ENCODE measurements around the gene IFITM10.

GRCh38 chr11:1727096-1727690 is 23.2 kb downstream of the IFITM10 start:
- TF ChIP-seq, protein P1, sequence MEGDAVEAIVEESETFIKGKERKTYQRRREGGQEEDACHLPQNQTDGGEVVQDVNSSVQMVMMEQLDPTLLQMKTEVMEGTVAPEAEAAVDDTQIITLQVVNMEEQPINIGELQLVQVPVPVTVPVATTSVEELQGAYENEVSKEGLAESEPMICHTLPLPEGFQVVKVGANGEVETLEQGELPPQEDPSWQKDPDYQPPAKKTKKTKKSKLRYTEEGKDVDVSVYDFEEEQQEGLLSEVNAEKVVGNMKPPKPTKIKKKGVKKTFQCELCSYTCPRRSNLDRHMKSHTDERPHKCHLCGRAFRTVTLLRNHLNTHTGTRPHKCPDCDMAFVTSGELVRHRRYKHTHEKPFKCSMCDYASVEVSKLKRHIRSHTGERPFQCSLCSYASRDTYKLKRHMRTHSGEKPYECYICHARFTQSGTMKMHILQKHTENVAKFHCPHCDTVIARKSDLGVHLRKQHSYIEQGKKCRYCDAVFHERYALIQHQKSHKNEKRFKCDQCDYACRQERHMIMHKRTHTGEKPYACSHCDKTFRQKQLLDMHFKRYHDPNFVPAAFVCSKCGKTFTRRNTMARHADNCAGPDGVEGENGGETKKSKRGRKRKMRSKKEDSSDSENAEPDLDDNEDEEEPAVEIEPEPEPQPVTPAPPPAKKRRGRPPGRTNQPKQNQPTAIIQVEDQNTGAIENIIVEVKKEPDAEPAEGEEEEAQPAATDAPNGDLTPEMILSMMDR (IDR thresholded peaks at IDR 0.05) = no peak
- TF ChIP-seq POLR2A (IDR thresholded peaks at IDR 0.05) = no peak
